ENCODE measurements around the gene CFAP299.

DNA sequence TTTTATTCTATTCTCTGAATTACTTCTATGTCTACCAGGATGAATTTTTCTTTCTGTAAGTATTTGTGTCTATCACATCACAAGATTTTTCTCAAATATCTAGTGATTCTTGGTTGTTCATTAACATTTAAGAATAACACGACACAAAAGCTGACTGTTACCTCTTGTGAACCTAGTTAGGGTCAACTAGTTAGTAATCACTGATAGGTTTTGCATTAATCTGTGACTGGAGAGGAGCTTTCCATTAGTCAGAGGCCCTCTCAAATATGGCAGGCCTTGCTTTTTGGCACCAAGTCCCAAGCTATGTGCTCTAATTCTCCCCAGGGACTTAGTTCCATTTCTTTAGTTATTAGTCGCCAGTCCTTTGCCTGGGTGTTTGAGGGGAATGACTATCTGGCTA lies 259.2 kb downstream of the CFAP299 start:
- no peak for TF ChIP-seq CTCF (IDR thresholded peaks at IDR 0.05; ENCODE audit: low read depth, low read length)
- TF ChIP-seq EZH2phosphoT487 (IDR thresholded peaks at IDR 0.05; ENCODE audit: low read depth): no peak

Measured in OCI-LY3 (cell line).